Stimulated activated CD8-positive, alpha-beta memory T cell treated with anti-CD3 and anti-CD28 coated beads, Interleukin-4, amount 100 ng/mL, for 4 hours (primary cell): ENCODE measurements around the gene HOXC9.

Source experiments
- DNase-seq, 2 donors: peaks; one replicate each; pipeline ENCODE4 v3.0.0-alpha.2; 2020; ENCODE audit warnings: low read depth in 2 of 2, low spot score in 1 of 2

HOXC9 gene

DNA sequence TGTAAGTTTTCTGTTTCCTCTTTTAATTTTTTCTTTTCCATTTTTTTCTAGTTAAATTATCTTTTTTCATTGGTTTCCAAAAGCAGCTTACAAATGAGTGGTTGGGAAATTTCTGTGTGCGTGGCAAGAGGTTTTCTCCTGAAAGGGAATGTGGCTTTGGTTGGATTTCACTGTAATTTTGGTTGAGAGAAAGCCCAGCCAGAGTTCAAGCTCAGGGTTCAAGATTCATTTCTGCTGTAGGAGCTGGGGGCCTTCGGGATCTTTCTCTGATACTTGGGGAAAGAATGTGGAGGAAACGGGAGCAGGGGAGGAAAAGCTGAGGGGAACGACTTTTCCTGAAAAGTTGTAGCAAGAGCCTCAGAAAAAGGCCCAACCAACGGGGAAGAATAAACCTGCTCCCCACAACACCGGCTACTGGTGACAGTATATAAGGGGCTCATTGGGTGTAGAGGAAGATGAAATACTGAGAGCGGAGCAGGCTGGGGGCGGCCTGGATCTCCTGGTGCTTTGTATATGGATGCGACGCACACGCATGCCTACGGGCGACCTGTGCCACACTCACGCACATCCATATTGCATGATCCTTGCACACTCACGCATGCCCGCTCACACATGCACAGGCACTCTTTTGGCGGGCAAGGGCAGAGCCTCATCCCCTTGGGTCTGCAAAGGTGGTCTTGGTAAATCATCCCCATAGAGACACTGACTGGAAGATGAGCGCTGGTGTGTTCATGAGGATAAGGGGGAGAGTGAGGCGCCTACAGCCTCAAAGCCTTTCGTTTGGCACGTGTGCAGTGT lies 13.1 kb upstream of the HOXC9 start:
- no peak for DNase-seq

DNA sequence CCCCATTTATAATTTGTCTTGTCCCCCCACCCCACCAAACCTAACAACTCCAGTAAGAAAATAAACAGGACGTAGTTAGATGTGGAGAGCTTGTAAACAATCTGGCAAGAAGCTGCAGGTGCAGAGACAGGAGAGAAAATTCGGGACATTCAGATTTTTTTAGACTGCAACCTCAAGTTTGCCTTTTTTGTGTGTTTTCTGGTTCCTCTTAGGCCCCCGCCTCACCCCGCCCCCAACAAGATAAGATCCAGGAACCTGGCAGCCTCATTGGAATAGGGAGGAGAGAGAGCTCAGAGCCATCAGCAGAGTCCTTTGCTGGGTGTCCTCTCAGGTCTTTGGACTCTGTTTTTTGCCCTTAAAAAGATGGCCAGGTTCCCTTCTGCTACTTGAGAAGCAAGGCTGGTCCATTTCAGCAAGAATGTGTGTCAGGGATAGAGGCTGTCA lies 12.2 kb upstream of the HOXC9 start:
- DNase-seq: no peak

DNA sequence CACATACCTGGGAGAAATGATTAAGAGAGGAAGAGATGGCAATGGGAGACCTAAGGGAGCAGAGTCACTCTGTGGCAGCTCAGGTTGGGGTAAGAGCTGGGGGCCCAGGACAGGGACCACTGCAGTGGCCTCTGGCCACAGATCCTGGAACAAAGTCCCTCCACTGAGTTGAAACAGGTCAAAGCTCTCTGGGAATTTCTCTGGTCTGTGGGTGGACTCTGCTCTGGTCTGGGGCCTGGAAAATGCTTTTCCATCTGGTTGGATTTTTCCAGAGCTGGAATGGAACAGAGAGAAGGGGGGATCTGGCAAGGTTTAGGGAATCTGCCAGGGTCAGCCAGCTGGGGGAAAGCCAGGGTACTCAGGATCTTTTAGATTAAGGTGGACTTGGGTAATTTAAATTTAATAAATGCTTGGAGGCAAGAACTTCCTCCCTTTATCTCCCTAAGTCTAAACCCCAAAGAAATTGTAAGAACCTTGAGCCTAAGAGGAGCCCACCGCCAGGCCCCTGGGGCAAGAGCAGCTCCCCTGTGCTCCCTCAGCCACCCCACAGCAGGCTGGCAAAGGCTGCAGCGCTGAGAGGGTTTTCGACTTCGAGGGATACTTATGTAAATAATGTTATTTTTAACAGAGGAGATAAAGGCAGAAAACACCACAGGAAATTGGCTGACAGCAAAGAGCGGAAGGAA lies 11.3 kb upstream of the HOXC9 start:
- no peak for DNase-seq

DNA sequence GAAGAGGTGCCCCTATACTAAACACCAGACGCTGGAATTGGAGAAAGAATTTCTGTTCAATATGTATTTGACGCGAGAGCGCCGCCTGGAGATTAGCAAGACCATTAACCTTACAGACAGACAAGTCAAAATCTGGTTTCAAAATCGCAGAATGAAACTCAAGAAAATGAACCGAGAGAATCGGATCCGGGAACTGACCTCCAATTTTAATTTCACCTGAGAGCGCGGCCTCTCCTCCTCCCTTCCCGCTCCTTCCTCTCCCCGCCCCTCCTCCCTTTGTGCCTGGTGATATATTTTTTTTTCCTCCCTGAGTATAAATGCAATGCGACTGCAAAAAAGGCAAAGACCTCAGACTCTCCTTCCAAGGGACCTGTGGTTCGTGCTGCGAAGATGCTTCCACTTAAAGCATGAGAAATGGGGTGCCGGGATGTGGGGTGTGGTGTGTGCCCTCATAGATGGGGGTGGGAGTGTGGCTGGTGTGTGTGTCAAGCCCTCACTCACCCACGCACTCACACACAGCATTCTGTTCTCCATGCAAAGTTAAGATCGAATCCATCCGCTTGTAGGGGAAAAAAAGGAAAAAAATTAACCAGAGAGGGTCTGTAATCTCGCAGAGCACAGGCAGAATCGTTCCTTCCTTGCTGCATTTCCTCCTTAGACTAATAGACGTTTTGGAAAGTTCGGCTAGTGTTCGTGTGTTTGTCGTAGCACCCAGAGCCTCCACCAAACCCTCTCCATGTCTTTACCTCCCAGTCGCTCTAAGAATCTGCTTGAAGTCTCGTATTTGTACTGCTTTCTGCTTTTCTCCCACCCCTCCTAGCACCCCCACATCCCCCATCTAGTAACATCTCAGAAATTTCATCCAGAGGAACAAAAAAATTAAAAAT lies 10.5 kb upstream of the HOXC9 start:
- DNase-seq: no peak

DNA sequence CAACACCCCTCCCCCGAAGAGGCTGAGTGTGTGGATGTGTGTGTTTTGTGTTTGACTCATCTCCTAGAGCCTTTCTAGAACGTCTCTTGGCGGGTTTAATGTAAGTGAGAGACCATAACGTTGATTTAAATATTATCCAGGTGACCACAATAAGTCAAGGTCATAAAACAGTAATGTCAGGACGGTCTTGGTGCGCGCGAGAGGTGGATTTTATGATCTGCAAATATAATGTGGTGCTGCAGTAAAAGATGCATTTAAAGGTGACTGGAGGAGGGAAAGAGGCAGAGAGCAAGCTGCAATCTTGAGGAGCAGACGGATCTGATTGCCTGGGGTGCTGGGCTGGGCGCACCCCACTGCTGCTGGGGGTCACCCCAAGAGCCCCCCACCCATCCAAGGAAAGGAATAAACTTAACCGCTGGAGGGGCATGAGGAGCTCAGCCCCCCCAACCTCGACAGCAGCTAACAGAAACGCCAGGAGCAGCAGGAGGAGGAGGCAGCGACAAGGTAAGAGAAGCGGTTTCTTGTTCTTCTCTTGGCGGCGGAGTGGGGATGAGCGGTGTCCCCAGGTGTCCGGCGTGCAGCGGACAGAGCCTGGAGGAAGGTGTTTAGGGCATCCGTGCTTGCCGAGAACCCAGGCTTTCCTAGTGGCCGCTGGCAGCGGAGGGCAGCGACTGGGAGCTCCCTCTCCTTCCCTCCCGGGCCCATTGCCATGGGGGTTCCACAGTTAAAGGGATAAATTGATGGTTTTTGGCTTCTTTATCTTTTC lies 9.5 kb upstream of the HOXC9 start:
- no peak for DNase-seq

DNA sequence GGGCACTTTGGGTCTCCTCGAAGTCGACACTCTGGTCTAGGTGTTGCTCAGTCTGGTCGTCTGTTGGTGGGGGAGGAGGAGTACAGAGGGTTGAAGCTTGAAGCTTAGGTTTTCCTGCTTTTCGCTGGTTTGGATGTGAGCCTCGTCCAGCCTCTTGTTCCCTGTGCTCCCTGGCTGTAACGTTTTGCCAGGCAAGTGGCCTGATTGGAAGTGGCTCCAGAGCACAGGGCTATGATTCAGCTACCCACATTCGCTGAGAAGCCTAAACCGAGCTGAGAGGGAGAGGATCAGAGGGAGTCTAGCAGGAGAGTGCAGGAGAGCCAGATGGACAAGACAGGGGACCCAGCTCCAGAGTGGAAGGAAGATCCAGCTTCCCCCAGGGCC lies 8.9 kb upstream of the HOXC9 start:
- DNase-seq: no peak

DNA sequence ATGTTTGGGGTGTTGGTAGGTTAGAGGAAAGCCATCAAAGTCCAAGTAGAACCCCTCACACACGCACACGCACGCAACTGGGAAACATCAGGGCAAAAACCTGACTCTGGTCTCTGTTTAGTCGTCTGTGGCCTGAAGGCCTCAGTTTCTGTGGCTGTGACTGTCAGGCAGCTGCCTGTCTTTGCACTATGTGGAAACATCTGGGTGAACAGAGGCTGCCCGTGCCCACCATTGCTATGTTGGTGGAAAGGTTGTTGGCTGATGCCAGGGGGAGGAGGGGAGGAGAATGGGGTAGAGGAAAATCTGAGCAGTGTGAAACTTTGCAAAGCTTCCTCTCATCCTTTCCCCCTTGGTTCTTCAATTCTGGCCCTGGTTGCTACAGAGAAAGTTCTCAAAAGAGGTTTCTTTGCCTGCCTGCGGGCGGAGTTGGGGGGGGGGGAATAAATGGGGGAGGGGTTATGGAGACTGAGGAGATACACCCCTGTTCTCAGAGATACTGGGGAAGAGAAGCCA lies 7.5 kb upstream of the HOXC9 start:
- DNase-seq: no peak

DNA sequence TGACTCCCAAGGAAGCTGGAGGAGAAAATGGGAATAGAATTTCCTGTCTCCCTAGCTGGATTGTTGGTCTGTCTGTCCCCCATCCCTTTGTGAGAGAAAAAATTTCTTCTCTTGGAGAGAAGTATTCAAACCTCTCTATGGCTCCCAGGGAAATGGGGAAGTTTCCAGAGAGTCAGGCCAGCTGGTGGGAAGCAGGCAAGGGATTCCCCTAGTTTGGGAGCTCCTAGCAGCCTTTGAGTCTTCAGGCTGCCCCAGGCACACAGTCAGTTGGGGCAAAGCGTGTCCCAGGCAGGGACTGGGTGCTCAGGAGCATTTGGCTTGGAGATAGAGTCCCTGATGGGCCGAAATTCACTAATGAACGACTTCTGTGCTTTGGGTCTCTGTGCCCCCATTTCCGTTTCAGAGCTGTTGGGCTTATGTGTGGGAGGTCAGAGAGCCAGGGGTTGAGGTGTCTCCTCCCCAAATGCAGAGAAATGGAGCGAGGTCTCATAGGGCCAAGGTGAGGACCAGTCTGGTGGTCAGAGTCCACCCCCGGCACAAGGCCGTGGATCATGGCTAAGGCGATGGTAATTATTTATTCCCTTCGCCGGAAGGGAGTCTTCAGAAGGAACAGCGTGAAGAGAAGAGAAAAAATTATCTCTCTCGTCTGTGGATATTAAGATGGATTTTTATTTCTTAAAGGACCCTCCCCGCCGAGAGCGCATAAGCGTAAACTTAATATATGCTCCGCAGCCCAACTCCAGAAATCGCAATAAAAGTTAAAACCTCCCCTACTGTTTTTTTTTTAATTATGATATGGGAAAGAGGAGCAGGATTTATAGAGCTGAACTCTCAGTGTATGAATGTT lies 6.6 kb upstream of the HOXC9 start:
- no peak for DNase-seq

DNA sequence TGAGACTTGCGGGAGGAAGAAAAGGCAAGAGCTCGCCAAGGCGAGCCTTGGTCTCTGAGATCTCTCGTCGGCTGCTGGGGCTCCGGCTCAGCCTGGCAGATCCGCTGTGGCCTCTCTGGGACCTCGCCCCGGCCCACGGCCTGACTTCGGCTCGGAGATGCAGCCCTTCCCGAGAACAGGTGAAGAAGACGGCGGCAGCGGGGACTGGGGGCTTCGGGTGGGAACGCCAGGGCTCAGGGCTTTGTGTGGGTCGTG lies 6.0 kb upstream of the HOXC9 start:
- no peak for DNase-seq

DNA sequence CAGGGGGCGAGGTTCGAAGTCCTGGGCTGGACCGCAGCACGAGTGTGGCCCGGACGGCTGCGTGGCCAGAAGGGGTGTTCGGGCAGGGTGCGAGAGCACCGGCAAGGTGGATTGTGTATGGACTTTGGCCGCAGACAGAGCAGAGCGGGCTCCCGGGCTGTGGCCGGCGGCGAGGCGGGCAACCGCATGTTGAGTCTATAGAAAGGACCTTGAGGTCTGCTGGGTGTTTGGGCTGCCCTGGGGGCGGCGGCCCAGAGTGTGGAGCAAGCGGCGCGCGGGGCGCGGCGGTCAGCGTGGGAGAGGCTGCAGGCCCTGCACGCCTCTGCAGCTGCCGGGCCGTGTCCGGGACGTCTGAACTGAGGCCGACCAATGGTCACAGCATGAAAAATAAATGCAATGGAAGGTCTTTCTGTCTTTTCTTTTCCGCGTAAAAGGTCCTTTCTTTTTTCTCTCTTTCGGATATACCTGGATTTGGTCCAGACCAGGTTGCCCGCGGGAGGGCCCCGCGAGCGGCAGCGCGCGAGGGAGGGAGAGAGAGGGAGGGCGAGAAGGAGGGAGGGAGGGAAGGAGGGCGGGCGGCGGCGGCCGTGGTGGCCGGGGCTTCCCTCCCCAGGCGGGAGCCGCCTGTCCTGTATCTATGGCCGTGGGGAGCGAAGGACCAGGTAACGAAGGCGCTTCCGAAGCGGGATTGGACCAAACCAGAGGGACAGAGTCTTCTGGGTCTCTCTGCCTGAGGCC lies 5.5 kb upstream of the HOXC9 start:
- no peak for DNase-seq

DNA sequence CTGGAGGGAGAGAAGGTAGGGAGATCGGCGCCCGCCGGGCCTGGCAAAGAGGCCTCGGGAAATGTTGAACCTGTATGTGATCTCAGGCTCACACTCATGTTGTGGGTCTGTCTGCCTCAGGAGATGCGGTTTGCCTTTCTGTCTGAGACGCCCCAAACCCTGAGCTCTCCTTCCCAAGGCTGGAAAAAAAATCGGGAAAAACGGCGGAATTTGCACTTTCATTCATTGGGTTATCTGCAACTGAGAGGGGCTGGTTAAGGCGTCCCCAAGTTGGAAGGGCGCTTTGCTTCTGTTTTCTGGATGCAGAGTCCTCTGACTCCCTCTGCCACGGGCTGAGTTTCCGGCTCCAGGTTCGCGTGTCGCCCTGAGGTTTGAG lies 5.0 kb upstream of the HOXC9 start:
- DNase-seq: no peak

DNA sequence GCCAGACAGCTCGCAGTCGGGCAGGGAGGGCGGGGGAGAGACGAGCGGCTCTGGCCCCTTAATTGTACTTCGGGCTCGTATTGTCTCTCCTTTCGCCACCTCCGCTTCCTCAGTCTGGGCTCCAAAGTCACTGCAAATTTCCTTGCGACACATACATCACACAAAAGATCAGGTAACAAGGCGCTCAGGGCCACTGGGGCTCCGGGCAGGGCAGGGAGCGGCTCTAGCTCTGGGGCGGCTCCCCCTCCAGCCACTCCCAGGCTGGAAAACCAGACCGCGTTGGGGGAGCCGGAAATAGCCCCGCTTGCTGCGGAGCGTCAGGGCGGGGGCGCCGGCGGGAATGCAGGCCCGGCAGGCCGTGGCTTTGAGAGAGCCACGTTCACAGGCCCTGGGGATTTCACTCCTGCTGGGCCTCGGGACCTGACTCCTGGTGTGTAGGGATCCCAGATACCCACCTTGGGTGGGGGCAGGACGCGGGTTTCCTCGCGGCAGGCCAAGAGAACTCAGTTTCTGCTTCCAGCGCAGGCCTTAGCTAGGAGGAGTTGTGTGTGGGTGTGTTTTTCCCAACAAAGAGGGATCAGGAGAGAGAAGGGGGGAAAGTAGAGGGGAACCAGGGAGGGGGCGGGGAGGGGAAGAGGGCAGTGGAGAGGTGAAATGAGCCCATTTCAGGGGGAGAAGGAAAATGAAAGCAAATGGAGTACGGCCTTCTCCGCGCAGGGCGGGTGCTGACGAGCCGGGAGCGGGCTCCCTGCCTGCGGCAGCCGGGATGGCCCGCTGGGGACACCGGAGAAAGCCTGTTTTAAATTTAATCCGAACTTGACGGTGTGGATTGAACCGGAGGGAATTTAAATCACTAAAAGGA lies 4.4 kb upstream of the HOXC9 start:
- DNase-seq: no peak

DNA sequence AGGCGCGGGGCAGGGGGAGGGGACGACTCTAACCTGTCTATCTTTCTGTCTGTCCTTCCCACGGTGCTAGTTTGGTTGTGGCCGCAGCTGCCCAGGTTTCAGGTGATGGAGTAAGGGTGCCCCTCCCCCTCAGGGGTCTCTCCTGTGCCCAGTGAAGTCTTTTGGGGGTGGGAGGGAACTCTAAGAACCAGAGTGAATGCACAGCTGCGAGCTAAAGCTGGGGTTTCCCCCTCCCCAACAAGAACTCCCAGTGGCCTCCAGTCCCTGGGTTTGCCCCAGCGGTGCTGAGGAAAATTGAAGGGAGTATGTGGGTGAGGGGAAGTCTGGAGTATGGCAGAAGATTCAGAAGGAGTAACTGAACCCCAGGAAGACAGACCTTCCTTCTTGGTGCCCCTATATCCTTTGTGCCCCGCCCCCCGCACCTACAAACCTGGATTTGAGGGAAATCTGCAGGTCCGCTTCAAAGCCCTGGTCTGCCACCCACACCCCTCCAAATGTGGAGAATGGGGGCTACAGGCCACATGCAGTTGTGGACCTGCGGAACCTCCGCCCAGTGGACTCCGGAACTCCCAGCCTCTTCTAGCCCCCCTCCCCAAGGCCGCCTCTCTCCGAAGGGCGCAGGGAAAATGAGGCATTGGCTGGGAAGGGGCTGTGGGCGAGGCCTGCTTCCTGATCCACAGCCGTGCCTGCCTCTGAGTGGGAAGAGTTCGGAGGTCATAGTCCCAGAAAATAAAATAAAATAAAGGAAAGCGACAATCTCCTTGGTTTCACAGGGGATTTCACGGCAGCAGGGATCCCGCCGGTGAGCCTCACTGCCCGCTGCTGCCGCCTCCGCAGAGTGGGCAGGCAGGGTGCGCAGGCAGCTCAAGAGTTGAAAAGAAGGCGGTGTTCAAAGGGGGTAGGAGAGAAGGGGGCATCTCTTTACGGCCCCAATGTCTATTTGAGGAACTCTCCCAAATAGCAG lies 3.4 kb upstream of the HOXC9 start:
- DNase-seq: no peak

DNA sequence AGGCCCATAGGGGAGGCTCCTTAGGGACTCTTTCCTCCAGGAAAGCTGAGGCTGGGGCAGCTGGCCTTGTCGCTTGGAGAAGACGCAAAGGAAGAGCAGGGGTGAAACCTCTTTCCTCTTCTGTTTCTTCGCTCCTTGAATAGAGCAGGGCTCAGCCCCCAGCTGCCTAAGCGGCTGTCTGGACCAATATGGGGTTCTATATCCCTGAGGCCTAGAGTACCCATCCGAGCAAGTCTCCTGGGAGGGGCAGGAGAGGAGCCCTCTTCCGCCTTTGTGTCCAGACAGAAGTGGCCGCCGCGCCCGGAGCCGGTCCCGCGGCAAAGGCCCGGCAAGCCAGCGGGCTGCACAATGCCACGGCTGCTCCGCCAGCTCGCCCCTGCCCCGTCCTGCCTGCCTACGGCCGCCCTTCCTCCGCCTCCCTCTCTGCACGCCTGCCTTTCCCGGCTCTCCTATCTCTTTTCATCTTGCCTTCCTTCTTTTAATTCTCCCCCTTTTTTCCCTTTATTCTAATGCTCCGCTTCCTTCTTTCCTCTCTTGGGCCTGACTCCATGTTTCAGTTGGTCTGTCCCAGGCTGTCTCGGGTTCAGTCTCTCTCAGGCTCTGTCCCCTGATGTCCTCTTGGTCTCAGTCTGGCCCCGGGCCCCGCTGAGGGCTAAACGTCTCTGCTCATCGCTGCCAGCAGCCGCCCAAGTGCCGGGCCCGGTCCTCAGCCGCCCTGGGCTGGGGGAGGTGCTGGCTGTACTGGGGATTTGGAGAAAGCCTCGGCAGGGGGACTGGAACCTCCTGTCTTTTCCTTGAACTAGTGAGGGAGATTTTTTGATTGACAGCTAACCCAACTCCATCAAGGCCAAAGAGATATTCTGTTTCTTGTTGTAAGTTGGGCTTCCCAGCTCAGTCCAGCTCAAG lies 2.5 kb upstream of the HOXC9 start:
- DNase-seq: no peak

DNA sequence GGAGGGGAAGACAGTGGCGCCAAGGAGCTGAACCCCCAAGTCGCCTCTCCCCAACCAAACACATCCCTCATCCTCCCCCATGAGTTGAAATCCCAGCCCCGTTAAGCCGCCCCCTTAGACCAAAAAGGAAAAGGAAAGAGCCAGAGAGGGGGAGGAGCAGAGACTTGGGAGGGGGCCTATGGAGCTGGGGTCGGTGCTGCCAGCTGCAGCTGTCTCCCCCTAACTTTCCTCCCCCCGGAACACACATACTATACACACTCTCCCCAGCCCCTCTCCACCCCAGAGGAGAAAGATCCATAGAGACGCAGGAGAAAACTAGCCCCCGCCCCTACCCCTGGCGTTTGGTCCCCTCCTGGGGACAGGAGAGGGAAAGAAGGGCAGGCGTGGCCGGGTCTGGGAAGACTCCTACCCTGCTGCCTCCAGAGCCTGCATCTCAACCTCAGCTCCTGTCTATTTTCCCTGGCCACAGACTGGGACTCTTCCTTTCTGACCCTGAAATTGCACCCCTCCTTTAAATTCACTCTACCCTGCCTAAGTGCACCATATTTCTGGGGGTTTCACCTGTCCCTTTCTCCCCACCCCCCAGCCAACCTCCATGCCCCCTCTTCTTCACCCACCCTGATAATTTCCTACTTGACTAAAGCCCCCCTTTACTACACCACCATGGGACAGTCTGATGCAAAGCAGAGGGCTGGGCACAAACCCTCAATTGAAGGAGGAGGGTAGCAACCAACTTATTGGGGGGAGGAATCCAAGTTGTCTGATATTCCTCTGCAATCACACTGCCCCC lies 1.7 kb upstream of the HOXC9 start:
- no peak for DNase-seq

DNA sequence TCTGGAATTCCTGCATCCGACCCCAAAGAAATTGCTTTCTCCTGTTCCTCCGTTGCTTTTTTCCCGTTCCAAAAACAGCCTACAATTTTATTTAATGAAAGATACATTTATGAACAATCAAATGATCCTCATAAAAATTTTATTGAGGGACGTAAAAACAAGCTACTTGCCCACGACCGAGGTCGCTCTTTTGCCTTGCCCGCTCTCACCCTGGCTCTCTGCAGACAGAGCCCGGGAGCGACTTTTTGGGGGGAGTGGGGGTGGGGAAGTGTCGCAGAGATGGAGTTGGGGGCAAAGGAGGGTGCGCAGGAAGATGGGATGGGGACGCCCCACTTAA lies 1.1 kb upstream of the HOXC9 start:
- DNase-seq: no peak
